Panc1 (cell line): ENCODE measurements around the gene SP4. TPM values are rescaled to one million over a fixed set of nuclear protein-coding genes. Genes with fewer than 3 reads are reported as not detected.

Experiments
- ATAC-seq: fragments of 200-7000 bp; cut with Tn5 transposase; 2 replicates; pipeline ENCODE4 v1.9.1; 2020; ENCODE audit warnings: mild to moderate bottlenecking, moderate library complexity
- BruUV-seq: library from RNA; stranded (reverse); fragments of 400-500 nt; replicated peaks from 2 replicates; lab custom pipeline; 2021; lab: Mats Ljungman, UMichigan
- CTCF ChIA-PET: fragments of 300-600 bp; sonication (Branson Sonifier 250); formaldehyde crosslinking; loops from one replicate; lab custom pipeline; 2022; ENCODE audit warnings: antibody characterized with exemption; lab: Charles Lee
- POLR2A ChIA-PET: fragments of 300-600 bp; sonication (Branson Sonifier 250); formaldehyde crosslinking; loops from one replicate; lab custom pipeline; 2022; ENCODE audit warnings: antibody characterized with exemption; lab: Charles Lee
- DNase-seq: peaks from one replicate; pipeline ENCODE4 v3.0.0-alpha.2; 2010; ENCODE audit warnings: low read depth, low spot score
- H3K27ac ChIP-seq: 2 replicates; pipeline ENCODE4 v1.5.1; 2011; ENCODE audit warnings: mild to moderate bottlenecking, low read length, inconsistent platforms
- H3K27me3 ChIP-seq: fragments of 200-500 bp; sonication (Bioruptor generic); 2 replicates; pipeline ENCODE4 v1.6.0; 2014; ENCODE audit warnings: low read length, inconsistent platforms; ENCODE audit not compliant: control insufficient read depth, insufficient read depth
- H3K36me3 ChIP-seq: fragments of 200-500 bp; sonication (Bioruptor generic); 2 replicates; pipeline ENCODE4 v1.5.1; 2014; ENCODE audit warnings: inconsistent platforms, mild to moderate bottlenecking, low read length, moderate library complexity; ENCODE audit not compliant: control insufficient read depth, insufficient read depth
- H3K4me1 ChIP-seq: 2 replicates; pipeline ENCODE4 v1.5.1; 2011; ENCODE audit warnings: inconsistent platforms, mild to moderate bottlenecking, low read length, moderate library complexity; ENCODE audit not compliant: control insufficient read depth, insufficient read depth
- H3K4me3 ChIP-seq, 2 experiments: 2 replicates each; pipeline ENCODE4 v1.5.1; 2011 to 2012; ENCODE audit warnings: low read depth in 2 of 2, low read length in 2 of 2, mild to moderate bottlenecking in 2 of 2, inconsistent platforms in 1 of 2, moderate library complexity in 1 of 2
- H3K9me3 ChIP-seq: fragments of 200-500 bp; sonication (Bioruptor generic); 2 replicates; pipeline ENCODE4 v1.5.1; 2014; ENCODE audit warnings: low read depth, mild to moderate bottlenecking, inconsistent platforms, low read length, moderate library complexity; ENCODE audit not compliant: control insufficient read depth, insufficient read depth
- POLR2AphosphoS5 ChIP-seq: IDR thresholded peaks from 2 replicates; pipeline ENCODE4 v1.6.1; 2012; ENCODE audit warnings: mild to moderate bottlenecking, low read depth, low read length, moderate library complexity
- SIN3A ChIP-seq: IDR thresholded peaks from 2 replicates; pipeline ENCODE4 v1.6.1; 2012; ENCODE audit warnings: low read depth, mild to moderate bottlenecking, low read length, moderate library complexity, borderline replicate concordance; ENCODE audit not compliant: insufficient read depth
- TCF7L2 ChIP-seq: IDR thresholded peaks from 2 replicates; pipeline ENCODE4 v1.6.1; 2011; ENCODE audit warnings: mild to moderate bottlenecking, low read depth, low read length, inconsistent platforms
- in situ Hi-C: cut with HindIII; loops from 2 replicates; pipeline ENCODE4 v1.10.0; 2016; ENCODE audit warnings: low sequenced_read_pairs, low pct_unique_long_range_greater_than_20kb
- intact Hi-C: fragments of 100-400 bp; cut with micrococcal nuclease; formaldehyde crosslinking; loops from one replicate; pipeline ENCODE4 v1.10.0; 2022; ENCODE audit not compliant: unreplicated experiment
- total RNA-seq: library from RNA; stranded (reverse); gene quantifications from one replicate; pipeline ENCODE4 v1.2.1, GENCODE V29; 2021; ENCODE audit not compliant: unreplicated experiment
- TF ChIP-seq, protein P1 (sequence below): fragments of 450-650 bp; IDR thresholded peaks from 2 replicates; pipeline ENCODE4 v1.5.1; 2017; ENCODE audit warnings: mild to moderate bottlenecking
- TF ChIP-seq, protein P2 (sequence below), 2 experiments: IDR thresholded peaks; 2 replicates each; pipeline ENCODE4 v1.6.1; 2011 to 2012; ENCODE audit warnings: low read depth in 2 of 2, control low read depth in 1 of 2, low read length in 1 of 2, mild to moderate bottlenecking in 1 of 2, moderate library complexity in 1 of 2; ENCODE audit not compliant: insufficient read depth in 1 of 2

SP4 gene
- total RNA-seq, 1 experiment from 2014 or later: 10.4 TPM

- intact Hi-C loops: no loop called here
- no peak for TF ChIP-seq POLR2AphosphoS5
- TF ChIP-seq, protein P1, sequence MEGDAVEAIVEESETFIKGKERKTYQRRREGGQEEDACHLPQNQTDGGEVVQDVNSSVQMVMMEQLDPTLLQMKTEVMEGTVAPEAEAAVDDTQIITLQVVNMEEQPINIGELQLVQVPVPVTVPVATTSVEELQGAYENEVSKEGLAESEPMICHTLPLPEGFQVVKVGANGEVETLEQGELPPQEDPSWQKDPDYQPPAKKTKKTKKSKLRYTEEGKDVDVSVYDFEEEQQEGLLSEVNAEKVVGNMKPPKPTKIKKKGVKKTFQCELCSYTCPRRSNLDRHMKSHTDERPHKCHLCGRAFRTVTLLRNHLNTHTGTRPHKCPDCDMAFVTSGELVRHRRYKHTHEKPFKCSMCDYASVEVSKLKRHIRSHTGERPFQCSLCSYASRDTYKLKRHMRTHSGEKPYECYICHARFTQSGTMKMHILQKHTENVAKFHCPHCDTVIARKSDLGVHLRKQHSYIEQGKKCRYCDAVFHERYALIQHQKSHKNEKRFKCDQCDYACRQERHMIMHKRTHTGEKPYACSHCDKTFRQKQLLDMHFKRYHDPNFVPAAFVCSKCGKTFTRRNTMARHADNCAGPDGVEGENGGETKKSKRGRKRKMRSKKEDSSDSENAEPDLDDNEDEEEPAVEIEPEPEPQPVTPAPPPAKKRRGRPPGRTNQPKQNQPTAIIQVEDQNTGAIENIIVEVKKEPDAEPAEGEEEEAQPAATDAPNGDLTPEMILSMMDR: no peak
- TF ChIP-seq TCF7L2: no peak
- TF ChIP-seq, protein P2, sequence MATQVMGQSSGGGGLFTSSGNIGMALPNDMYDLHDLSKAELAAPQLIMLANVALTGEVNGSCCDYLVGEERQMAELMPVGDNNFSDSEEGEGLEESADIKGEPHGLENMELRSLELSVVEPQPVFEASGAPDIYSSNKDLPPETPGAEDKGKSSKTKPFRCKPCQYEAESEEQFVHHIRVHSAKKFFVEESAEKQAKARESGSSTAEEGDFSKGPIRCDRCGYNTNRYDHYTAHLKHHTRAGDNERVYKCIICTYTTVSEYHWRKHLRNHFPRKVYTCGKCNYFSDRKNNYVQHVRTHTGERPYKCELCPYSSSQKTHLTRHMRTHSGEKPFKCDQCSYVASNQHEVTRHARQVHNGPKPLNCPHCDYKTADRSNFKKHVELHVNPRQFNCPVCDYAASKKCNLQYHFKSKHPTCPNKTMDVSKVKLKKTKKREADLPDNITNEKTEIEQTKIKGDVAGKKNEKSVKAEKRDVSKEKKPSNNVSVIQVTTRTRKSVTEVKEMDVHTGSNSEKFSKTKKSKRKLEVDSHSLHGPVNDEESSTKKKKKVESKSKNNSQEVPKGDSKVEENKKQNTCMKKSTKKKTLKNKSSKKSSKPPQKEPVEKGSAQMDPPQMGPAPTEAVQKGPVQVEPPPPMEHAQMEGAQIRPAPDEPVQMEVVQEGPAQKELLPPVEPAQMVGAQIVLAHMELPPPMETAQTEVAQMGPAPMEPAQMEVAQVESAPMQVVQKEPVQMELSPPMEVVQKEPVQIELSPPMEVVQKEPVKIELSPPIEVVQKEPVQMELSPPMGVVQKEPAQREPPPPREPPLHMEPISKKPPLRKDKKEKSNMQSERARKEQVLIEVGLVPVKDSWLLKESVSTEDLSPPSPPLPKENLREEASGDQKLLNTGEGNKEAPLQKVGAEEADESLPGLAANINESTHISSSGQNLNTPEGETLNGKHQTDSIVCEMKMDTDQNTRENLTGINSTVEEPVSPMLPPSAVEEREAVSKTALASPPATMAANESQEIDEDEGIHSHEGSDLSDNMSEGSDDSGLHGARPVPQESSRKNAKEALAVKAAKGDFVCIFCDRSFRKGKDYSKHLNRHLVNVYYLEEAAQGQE (IDR thresholded peaks at IDR 0.05; ENCODE audit: insufficient read depth in 1 of 2, low read depth in 2 of 2, low read length in 1 of 2): no peak
- TF ChIP-seq SIN3A: no peak
- Histone ChIP-seq H3K9me3 (no peaks in the 10 kb centered on the region), H3K36me3 (no peaks in the 10 kb centered on the region), H3K4me1 (no peaks in the 10 kb centered on the region), H3K4me3 (no peak overlapping the region), H3K27me3 (no peaks in the 10 kb centered on the region), H3K27ac (no peak overlapping the region)
- in situ Hi-C loops: no loop called here
- BruUV-seq: no TSS peak
- no peak for DNase-seq
- CTCF ChIA-PET: no interaction called here
- no peak for ATAC-seq
- POLR2A ChIA-PET: no interaction called here
Observed at GRCh38 chr7:21476429-21476828, 48.5 kb downstream of the SP4 start.

- no peaks in the 10 kb centered on the region; the same call in 1 of the 2 replicates for H3K36me3 ChIP-seq
- in situ Hi-C loops (no loop called here), intact Hi-C loops (no loop called here)
- no peak overlapping the region for H3K27ac ChIP-seq
- no peak overlapping the region for H3K4me3 ChIP-seq
- DNase-seq (no peak), ATAC-seq (no peak)
- TF ChIP-seq TCF7L2 (no peak), SIN3A (no peak), POLR2AphosphoS5 (no peak)
- TF ChIP-seq, protein P1: no peak
- TF ChIP-seq, protein P2 (IDR thresholded peaks at IDR 0.05; ENCODE audit: insufficient read depth in 1 of 2, low read depth in 2 of 2, low read length in 1 of 2): no peak
- H3K9me3 ChIP-seq: no peaks in the 10 kb centered on the region
- ChIA-PET POLR2A (interaction anchor here (0.6 kb wide), 1 partner anchor 111 kb away, joined by 3 read pairs; no protein-coding TSS in a partner anchor), CTCF (no interaction called here)
- no peaks in the 10 kb centered on the region for H3K4me1 ChIP-seq
- no peaks in the 10 kb centered on the region for H3K27me3 ChIP-seq
- no TSS peak for BruUV-seq
Observed at GRCh38 chr7:21480693-21481403, 53.0 kb downstream of the SP4 start.
